ENCODE measurements around the gene ITGB5. TPM values are rescaled to one million over a fixed set of nuclear protein-coding genes. Genes with fewer than 3 reads are reported as not detected.

Gene ITGB5
- total and polyA plus RNA-seq, 2 donors (not counting 1 experiment from before 2014, with no cell fraction given) = 99.7 to 196 TPM

GRCh38 chr3:124841517-124841916 lies 45.6 kb downstream of the ITGB5 start:
- Histone ChIP-seq H3K9ac (ENCODE audit: insufficient read depth, low read length) (no peak overlapping the region), H3K27me3 (ENCODE audit: control insufficient read depth, insufficient read depth, low read length) (no peaks in the 10 kb centered on the region)

GRCh38 chr3:124840331-124840730 lies 46.8 kb downstream of the ITGB5 start:
- Histone ChIP-seq H3K79me2 (ENCODE audit: control insufficient read depth, insufficient read depth, low read length) (no peaks in the 10 kb centered on the region), H3K4me2 (ENCODE audit: extremely low read depth, insufficient read depth, low read length) (no peak overlapping the region), H3K27ac (ENCODE audit: insufficient read depth, low read length) (no peak overlapping the region), H2AFZ (ENCODE audit: low read length) (no peak overlapping the region), H3K36me3 (ENCODE audit: control insufficient read depth, insufficient read depth, low read length) (no peaks in the 10 kb centered on the region), H3K4me3 (replicated peaks in 1 of 4; ENCODE audit: control extremely low read depth in 1 of 4, insufficient read depth in 1 of 4, low read depth in 3 of 4, low read length in 4 of 4) (no peak overlapping the region), H3K27me3 (ENCODE audit: control insufficient read depth, insufficient read depth, low read length) (no peaks in the 10 kb centered on the region), H3K4me1 (ENCODE audit: control insufficient read depth, extremely low read depth, insufficient read depth, low read length) (peaks cover 22% of the 10 kb centered on the region), H3K9me3 (ENCODE audit: control insufficient read depth, insufficient read depth, low read depth, low read length) (no peaks in the 10 kb centered on the region), H4K20me1 (ENCODE audit: control insufficient read depth, extremely low read depth, insufficient read depth, low read length) (no peaks in the 10 kb centered on the region), H3K9ac (ENCODE audit: insufficient read depth, low read length) (no peak overlapping the region)
- TF ChIP-seq CTCF (conservative IDR thresholded peaks at IDR 0.05 in 1 of 2, IDR thresholded peaks at IDR 0.05 in 1 of 2; ENCODE audit: low read depth in 1 of 2, low read length in 2 of 2) (no peak), EZH2 (IDR thresholded peaks at IDR 0.05; ENCODE audit: low read length, missing control alignments) (no peak)
- DNase-seq (ENCODE audit: low read depth in 2 of 2) = no peak

More at GRCh38 chr3:124841517-124841916, 45.6 kb downstream of the ITGB5 start:
- no peak overlapping the region for H3K4me2 ChIP-seq (ENCODE audit: extremely low read depth, insufficient read depth, low read length)
- H2AFZ ChIP-seq (ENCODE audit: low read length) = no peak overlapping the region
- H3K79me2 ChIP-seq (ENCODE audit: control insufficient read depth, insufficient read depth, low read length) = no peaks in the 10 kb centered on the region
- H3K4me3 ChIP-seq (replicated peaks in 1 of 4; ENCODE audit: control extremely low read depth in 1 of 4, insufficient read depth in 1 of 4, low read depth in 3 of 4, low read length in 4 of 4) = no peak overlapping the region
- H3K36me3 ChIP-seq (ENCODE audit: control insufficient read depth, insufficient read depth, low read length) = no peaks in the 10 kb centered on the region
- no peak for DNase-seq (ENCODE audit: low read depth in 2 of 2)
- no peak overlapping the region for H3K27ac ChIP-seq (ENCODE audit: insufficient read depth, low read length)
- TF ChIP-seq EZH2 (IDR thresholded peaks at IDR 0.05; ENCODE audit: low read length, missing control alignments) (no peak), CTCF (conservative IDR thresholded peaks at IDR 0.05 in 1 of 2, IDR thresholded peaks at IDR 0.05 in 1 of 2; ENCODE audit: low read depth in 1 of 2, low read length in 2 of 2) (no peak)
- H3K9me3 ChIP-seq (ENCODE audit: control insufficient read depth, insufficient read depth, low read depth, low read length) = no peaks in the 10 kb centered on the region
- H4K20me1 ChIP-seq (ENCODE audit: control insufficient read depth, extremely low read depth, insufficient read depth, low read length) = no peaks in the 10 kb centered on the region
- H3K4me1 ChIP-seq (ENCODE audit: control insufficient read depth, extremely low read depth, insufficient read depth, low read length) = peaks cover 21% of the 10 kb centered on the region

- Histone ChIP-seq H3K4me1 (ENCODE audit: control insufficient read depth, extremely low read depth, insufficient read depth, low read length) (peaks cover 26% of the 10 kb centered on the region), H3K27ac (ENCODE audit: insufficient read depth, low read length) (no peak overlapping the region), H3K36me3 (ENCODE audit: control insufficient read depth, insufficient read depth, low read length) (no peaks in the 10 kb centered on the region), H3K27me3 (ENCODE audit: control insufficient read depth, insufficient read depth, low read length) (no peaks in the 10 kb centered on the region), H3K9me3 (ENCODE audit: control insufficient read depth, insufficient read depth, low read depth, low read length) (no peaks in the 10 kb centered on the region), H4K20me1 (ENCODE audit: control insufficient read depth, extremely low read depth, insufficient read depth, low read length) (no peaks in the 10 kb centered on the region), H3K4me2 (ENCODE audit: extremely low read depth, insufficient read depth, low read length) (no peak overlapping the region), H3K79me2 (ENCODE audit: control insufficient read depth, insufficient read depth, low read length) (no peaks in the 10 kb centered on the region), H3K4me3 (replicated peaks in 1 of 4; ENCODE audit: control extremely low read depth in 1 of 4, insufficient read depth in 1 of 4, low read depth in 3 of 4, low read length in 4 of 4) (no peak overlapping the region), H2AFZ (ENCODE audit: low read length) (no peak overlapping the region), H3K9ac (ENCODE audit: insufficient read depth, low read length) (no peak overlapping the region)
- no peak for TF ChIP-seq EZH2 (IDR thresholded peaks at IDR 0.05; ENCODE audit: low read length, missing control alignments)
- no peak for DNase-seq (ENCODE audit: low read depth in 2 of 2)
Measured at GRCh38 chr3:124839896-124840295, 47.3 kb downstream of the ITGB5 start.

Measured in fibroblast of lung (primary cell).